ACC112 (cell line): ENCODE data around the gene C22orf42.
"Not testable (repeated sequence)": the region's sequence is repeated elsewhere in the genome, so short reads cannot be mapped to it uniquely, and the experiment has no call there.

Experiments
- H2AFZ ChIP-seq: fragments of 200-600 bp; sonication (generic); one replicate; pipeline ENCODE4 v1.6.0; 2017; ENCODE audit warnings: antibody characterized with exemption, low read length; ENCODE audit not compliant: unreplicated experiment
- H3K27ac ChIP-seq: fragments of 200-600 bp; sonication (generic); 2 replicates; pipeline ENCODE4 v1.5.1; 2014; ENCODE audit warnings: low read depth, mild to moderate bottlenecking, antibody characterized with exemption, low read length, moderate library complexity
- H3K27me3 ChIP-seq: fragments of 200-600 bp; sonication (generic); 2 replicates; pipeline ENCODE4 v1.6.1; 2014; ENCODE audit warnings: mild to moderate bottlenecking, antibody characterized with exemption, low read length, moderate library complexity, mixed read lengths; ENCODE audit not compliant: insufficient read depth
- H3K36me3 ChIP-seq: fragments of 200-600 bp; sonication (generic); 2 replicates; pipeline ENCODE4 v1.6.1; 2016; ENCODE audit warnings: mild to moderate bottlenecking, antibody characterized with exemption, low read length, moderate library complexity, mixed read lengths; ENCODE audit not compliant: insufficient read depth
- H3K4me1 ChIP-seq: fragments of 200-600 bp; sonication (generic); one replicate; pipeline ENCODE4 v1.6.1; 2016; ENCODE audit warnings: low read length, mixed read lengths; ENCODE audit not compliant: insufficient read depth, unreplicated experiment, control insufficient read depth
- H3K4me3 ChIP-seq: fragments of 200-600 bp; sonication (generic); 2 replicates; pipeline ENCODE4 v1.5.1; 2014; ENCODE audit warnings: mild to moderate bottlenecking, low read depth, low read length
- H3K79me2 ChIP-seq: fragments of 200-600 bp; sonication (generic); one replicate; pipeline ENCODE4 v1.6.0; 2016; ENCODE audit warnings: low read length; ENCODE audit not compliant: control insufficient read depth, unreplicated experiment, insufficient read depth

Gene C22orf42

GRCh38 chr22:32202539-32203180 lies 43.6 kb upstream of the C22orf42 start:
- Histone ChIP-seq H2AFZ (no peak overlapping the region), H3K4me3 (no peak overlapping the region), H3K27me3 (peaks cover 5% of the 10 kb centered on the region; the same call in 1 of the 2 replicates), H3K36me3 (no peaks in the 10 kb centered on the region), H3K4me1 (no peaks in the 10 kb centered on the region), H3K27ac (no peak overlapping the region), H3K79me2 (no peaks in the 10 kb centered on the region)

DNA sequence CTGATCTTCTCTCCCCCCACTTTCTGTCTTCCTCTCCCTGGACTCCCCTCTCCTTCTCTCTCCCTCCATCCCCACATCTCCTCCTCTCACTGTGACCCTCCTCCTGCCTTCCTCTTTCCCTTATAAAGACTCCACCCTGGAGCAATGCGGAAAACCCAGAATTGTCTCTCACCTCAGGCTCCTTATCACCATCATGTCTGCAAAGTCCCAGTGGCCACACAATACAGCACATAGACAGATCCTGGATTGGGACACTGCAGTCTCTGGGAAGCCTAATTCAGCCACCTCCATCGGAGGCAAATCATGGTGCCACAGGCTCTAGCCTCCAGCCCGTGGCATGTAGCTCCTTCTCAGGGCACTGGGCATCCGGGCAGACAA lies 43.0 kb upstream of the C22orf42 start:
- Histone ChIP-seq H3K4me1 (no peaks in the 10 kb centered on the region), H3K36me3 (no peaks in the 10 kb centered on the region), H2AFZ (no peak overlapping the region), H3K79me2 (no peaks in the 10 kb centered on the region), H3K4me3 (no peak overlapping the region), H3K27me3 (peaks cover 5% of the 10 kb centered on the region; the same call in 1 of the 2 replicates), H3K27ac (no peak overlapping the region)

- Histone ChIP-seq H2AFZ (no peak overlapping the region), H3K4me1 (no peaks in the 10 kb centered on the region), H3K79me2 (no peaks in the 10 kb centered on the region), H3K27ac (no peak overlapping the region), H3K4me3 (no peak overlapping the region), H3K27me3 (peaks cover 18% of the 10 kb centered on the region), H3K36me3 (no peaks in the 10 kb centered on the region)
Observed at GRCh38 chr22:32200752-32201151, 41.6 kb upstream of the C22orf42 start.

DNA sequence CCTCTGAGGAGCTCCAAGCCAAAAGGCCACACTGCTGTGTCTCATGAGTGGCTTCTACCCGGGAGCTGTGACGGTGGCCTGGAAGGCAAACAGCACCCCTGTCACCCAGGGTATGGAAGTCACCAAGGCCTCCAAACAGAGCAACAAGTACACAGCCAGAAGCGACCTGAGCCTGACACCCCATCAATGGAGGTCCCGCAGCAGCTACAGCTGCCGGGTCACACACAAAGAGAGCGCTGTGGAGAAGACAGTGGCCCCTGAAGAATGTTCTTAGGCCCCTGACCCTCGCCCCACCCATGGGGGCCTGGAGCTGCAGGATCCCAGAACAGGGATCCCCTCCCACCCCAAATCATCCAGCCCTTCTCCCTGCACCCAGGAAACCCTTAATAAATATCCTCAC lies 40.9 kb upstream of the C22orf42 start:
- no peak overlapping the region for H3K4me3 ChIP-seq
- H3K4me1 ChIP-seq: no peaks in the 10 kb centered on the region
- H3K27ac ChIP-seq: no peak overlapping the region
- no peak overlapping the region for H2AFZ ChIP-seq
- no peaks in the 10 kb centered on the region for H3K36me3 ChIP-seq
- peaks cover 18% of the 10 kb centered on the region for H3K27me3 ChIP-seq
- H3K79me2 ChIP-seq: no peaks in the 10 kb centered on the region

DNA sequence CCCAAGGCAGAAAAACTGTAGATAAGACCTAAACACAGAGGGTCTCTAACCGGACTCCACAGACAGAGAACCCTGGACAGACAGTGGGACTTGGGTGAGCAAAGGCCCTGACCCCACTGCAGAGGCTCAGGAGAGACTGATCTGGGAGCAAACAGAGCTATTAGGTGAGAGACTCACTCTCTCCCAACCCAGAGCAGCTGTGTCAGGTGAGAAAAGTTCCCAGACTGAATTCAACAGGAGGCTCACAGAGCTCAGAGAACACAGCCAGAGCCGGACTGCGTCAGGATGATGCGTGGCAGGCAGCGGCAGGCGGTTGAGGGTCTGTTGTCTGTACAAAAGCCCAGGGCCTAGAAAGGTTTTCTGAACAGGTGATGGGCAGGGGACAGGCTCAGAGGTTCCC lies 40.2 kb upstream of the C22orf42 start:
- no peaks in the 10 kb centered on the region for H3K79me2 ChIP-seq
- no peaks in the 10 kb centered on the region for H3K36me3 ChIP-seq
- no peak overlapping the region for H3K4me3 ChIP-seq
- no peaks in the 10 kb centered on the region for H3K4me1 ChIP-seq
- no peak overlapping the region for H2AFZ ChIP-seq
- no peak overlapping the region for H3K27ac ChIP-seq
- H3K27me3 ChIP-seq: peaks cover 18% of the 10 kb centered on the region

GRCh38 chr22:32197553-32198226 lies 38.6 kb upstream of the C22orf42 start:
- not testable (repeated sequence) for H2AFZ ChIP-seq, H3K27ac ChIP-seq, H3K4me3 ChIP-seq, H3K4me1 ChIP-seq, H3K79me2 ChIP-seq, H3K36me3 ChIP-seq
- H3K27me3 ChIP-seq: peaks cover 13% of the 10 kb centered on the region

- not testable (repeated sequence) for H3K27ac ChIP-seq, H3K79me2 ChIP-seq, H3K36me3 ChIP-seq, H3K4me3 ChIP-seq, H3K4me1 ChIP-seq, H2AFZ ChIP-seq
- H3K27me3 ChIP-seq: peaks cover 21% of the 10 kb centered on the region
Observed at GRCh38 chr22:32195900-32196299, 36.8 kb upstream of the C22orf42 start.

GRCh38 chr22:32193346-32193745 lies 34.2 kb upstream of the C22orf42 start:
- not testable (repeated sequence) for H3K79me2 ChIP-seq, H3K4me3 ChIP-seq, H3K27ac ChIP-seq, H3K4me1 ChIP-seq, H2AFZ ChIP-seq, H3K36me3 ChIP-seq
- H3K27me3 ChIP-seq: peaks cover 21% of the 10 kb centered on the region

DNA sequence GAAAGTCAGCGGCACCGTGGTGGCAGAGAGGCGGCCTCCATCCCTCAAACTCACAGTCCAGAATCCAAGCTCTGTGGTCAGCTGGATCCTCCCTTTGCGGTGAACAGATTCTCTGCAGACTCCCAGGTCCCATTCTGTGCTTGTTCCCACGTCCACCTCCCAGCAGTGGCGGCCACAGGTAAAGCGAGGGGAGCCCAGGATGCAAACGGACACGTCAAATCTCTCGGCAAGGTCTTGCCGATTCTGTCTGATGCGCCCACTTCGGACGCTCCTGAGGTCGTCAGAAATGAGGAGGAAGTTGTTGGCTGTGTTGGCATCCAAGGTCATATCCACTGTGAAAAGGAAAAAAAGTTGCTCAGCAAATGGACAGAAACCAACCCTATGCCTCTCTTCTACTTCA lies 31.9 kb upstream of the C22orf42 start:
- H3K4me3 ChIP-seq, H3K79me2 ChIP-seq, H3K27ac ChIP-seq, H3K4me1 ChIP-seq, H2AFZ ChIP-seq, H3K36me3 ChIP-seq: not testable (repeated sequence)
- H3K27me3 ChIP-seq: peaks cover 12% of the 10 kb centered on the region

GRCh38 chr22:32185821-32186220 lies 26.7 kb upstream of the C22orf42 start:
- Histone ChIP-seq H3K36me3 (no peaks in the 10 kb centered on the region), H3K27me3 (peaks cover 9% of the 10 kb centered on the region), H3K27ac (no peak overlapping the region), H3K79me2 (no peaks in the 10 kb centered on the region), H3K4me1 (no peaks in the 10 kb centered on the region), H2AFZ (no peak overlapping the region), H3K4me3 (no peak overlapping the region)

- peaks cover 9% of the 10 kb centered on the region for H3K27me3 ChIP-seq
- H3K27ac ChIP-seq: no peak overlapping the region
- no peaks in the 10 kb centered on the region for H3K4me1 ChIP-seq
- no peak overlapping the region for H2AFZ ChIP-seq
- no peaks in the 10 kb centered on the region for H3K36me3 ChIP-seq
- H3K4me3 ChIP-seq: no peak overlapping the region
- no peaks in the 10 kb centered on the region for H3K79me2 ChIP-seq
Observed at GRCh38 chr22:32183625-32184024, 24.5 kb upstream of the C22orf42 start.
